HG03354 (cell line): ENCODE measurements around the gene ZNF729.
"Not testable (repeated sequence)": the region's sequence is repeated elsewhere in the genome, so short reads cannot be mapped to it uniquely, and the experiment has no call there.

Experiments used
- ATAC-seq: cut with Tn5 transposase; IDR thresholded peaks from one replicate; pipeline ENCODE4 v1.9.1; 2021; ENCODE audit warnings: mild to moderate bottlenecking; ENCODE audit not compliant: unreplicated experiment, poor library complexity, severe bottlenecking

ZNF729 gene

DNA sequence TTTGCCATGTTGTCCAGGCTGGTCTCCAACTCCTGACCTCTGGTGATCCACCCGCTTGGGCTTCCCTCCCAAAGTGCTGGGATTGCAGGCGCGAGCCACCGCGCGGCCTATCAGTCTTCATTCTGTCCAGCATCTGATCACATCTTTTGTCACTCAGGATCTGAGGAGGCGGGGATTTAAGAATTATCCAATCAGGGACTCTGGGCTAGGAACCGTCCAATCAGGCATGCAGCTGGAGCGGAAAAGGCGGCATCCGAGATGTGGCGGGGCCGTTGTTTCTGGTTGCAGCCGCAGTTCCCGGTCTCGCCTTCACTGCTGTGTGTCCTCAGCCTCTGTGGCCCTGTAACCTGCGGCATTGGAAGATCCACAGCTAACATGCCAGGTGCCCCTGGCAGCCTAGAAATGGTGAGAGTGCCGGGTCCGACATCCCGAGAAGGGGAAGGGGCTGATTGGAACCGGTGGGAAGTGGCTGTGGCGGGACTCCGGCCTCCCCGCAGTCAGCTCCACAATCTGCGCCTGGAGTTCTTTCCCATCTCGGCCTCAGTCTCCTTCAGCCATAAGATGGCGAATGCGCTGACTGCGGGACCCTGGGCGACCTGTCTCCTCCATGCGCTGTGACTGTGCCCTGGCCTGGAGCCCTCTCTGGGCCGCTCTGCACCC lies at the start of gene ZNF729:
ZNF729 (plus strand) TSS at position 291 of the 660 bp plus-strand sequence; CDS start at position 376, 85 bp downstream.
- ATAC-seq: no peak

DNA sequence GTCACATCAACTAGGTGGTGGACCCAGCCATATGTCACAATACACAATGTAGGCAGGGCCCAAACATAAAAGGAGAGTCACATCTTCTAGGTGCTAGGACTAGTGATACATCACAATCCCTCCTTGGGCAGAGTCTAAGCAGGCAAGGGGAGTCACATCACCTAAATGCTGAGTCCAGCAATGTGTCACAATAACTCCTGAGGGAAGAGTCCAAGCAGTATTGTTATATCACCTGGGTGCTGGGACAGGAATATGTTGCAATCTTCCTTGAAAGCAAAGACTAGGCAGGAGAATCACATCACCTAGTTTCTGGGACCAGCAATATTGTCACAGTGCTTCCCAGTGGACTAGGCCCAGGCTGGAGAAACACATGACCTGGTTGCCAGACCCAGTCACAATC lies 29.4 kb upstream of the ZNF729 start:
- no peak for ATAC-seq

DNA sequence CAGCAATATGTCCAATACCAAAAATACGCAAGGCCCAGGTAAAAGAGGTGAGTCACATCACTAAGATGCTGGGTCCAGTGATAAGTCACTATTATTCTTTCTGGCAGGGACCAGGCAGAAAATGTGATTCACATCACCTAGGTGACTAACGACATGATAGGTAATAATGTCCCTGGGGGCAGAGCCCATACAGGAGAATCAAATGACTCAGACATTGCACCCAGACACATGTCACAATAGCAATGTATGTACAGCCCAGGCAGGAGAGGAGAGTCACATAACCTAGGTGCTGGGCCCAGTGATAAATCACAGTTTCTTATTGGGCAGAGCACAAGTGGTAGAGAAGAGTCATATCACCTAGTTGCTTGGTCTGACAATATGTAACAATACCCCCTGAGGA lies 28.9 kb upstream of the ZNF729 start:
- no peak for ATAC-seq

DNA sequence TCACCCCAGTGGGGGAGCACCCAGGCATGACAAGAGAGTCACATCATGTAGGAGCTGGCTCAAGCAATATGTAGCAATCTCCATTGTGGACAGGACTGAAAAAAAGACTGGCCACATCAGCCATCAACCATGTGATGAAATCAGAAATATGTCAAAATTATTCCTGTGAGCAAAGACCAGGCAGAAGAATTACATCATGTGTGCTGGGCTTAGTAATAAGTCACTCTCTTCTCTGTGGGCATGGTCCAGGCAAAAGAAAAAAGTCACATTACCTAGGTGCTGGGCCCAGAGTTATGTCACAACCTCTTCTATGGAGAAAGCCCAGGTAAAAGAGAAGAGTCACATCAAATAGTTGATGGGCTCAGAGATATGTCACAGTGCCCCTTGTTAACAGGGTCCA lies 28.3 kb upstream of the ZNF729 start:
- no peak for ATAC-seq

DNA sequence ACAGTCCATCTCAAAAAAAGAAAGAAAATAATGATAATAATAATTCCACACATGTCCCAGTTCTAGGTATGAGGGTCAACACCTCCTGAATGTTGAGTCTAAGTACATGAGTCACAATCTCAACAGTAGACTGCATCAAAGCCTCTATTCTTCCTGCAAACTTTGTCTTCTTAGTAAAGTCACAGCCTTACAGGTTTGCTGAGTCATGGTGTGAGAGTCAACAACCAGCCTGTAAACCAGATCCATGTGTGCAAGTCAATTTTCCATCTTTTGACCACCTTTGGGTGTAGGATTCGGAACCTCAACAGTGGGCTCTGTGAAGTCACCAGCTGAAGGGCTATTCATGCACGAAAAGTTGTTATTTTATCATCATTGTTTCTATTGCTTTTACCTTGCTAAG lies 25.7 kb upstream of the ZNF729 start:
- ATAC-seq: no peak

DNA sequence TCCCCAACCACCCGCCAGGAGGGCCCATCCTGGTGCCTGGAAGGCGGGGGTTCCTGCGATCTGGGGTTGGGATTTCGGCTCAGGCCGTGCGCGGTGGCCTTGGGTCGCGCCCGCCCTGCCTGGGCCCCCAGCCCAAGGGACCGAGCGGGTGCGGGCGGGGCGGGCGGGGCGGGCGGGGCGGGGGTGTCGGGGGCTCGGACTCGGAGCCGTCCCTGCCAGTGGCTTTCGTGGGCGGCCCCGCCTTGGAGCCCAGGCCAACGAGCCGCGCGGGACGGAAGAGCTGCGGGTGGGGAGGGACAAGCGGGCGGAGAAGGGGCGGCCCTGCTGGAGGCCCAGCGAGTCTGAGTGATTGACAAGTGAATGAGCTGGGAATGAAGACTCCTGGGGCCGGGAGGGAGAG lies 24.6 kb upstream of the ZNF729 start:
- no peak for ATAC-seq

DNA sequence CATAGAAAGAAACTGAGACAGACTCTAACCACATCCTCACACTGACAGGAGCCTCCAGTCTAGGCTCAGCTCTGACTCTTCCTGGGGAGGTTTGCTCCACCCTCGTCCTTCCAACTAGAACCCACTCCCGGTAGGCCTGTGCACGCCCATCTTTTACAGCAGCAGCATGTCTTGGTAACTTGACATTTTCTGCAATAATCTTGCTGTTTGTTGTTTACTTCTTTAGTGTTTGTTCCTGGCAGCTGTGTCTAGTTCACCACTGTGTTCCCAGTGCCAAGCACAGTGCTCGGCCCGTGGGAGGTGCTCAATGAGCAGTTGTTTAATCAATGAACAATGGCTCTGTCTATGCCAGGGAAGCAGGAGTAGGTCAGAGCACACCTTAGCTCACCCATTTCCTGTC lies 23.1 kb upstream of the ZNF729 start:
- no peak for ATAC-seq

DNA sequence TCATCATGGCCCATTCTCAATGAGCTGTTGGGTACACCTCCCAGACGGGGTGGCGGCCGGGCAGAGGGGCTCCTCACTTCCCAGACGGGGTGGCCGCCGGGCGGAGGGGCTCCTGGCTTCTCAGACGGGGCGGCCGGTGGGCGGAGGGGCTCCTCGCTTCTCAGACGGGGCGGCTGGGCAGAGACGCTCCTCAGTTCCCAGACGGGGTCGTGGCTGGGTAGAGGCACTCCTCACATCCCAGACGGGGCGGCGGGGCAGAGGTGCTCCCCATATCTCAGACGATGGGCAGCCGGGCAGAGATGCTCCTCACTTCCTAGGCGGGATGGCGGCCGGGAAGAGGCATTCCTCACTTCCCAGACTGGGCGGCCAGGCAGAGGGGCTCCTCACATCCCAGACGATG lies 35.3 kb downstream of the ZNF729 start:
- not testable (repeated sequence) for ATAC-seq

DNA sequence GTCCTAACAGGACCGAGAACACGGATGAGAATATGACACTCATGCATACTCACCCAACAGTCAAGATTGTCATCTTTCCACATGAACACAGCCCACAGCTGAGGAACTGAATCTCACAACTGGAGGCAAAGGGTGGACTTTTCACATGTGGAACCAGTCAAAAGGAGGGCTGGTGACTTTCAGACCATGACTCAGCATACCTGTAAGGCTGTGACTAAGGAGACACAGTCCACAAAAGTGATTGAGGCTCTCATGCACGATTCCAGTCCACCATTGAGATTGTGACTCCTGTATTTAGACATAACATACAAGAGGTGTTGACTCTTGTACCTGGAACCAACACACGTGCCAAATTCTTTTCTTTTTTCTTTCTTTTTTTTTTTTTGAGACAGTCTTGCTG lies 40.0 kb downstream of the ZNF729 start:
- no peak for ATAC-seq

DNA sequence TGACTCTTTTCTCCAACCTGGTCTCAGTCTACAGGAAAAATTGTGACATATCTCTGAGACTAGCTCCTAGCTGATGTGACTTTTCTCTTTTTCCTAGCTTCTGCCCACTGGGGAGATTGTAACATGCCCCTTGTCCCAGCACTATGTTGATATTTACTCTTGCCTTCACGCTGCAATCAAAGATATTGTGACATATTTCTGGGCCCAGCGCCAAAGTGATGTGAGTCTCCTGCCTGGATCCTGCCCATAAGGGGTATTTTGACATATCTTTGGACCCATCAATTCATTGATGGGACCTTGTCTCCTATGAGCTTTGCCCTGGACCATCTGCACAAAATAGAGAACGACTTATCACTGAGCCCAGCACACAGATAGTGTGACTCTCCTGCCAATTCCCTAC lies 41.1 kb downstream of the ZNF729 start:
- ATAC-seq: no peak

DNA sequence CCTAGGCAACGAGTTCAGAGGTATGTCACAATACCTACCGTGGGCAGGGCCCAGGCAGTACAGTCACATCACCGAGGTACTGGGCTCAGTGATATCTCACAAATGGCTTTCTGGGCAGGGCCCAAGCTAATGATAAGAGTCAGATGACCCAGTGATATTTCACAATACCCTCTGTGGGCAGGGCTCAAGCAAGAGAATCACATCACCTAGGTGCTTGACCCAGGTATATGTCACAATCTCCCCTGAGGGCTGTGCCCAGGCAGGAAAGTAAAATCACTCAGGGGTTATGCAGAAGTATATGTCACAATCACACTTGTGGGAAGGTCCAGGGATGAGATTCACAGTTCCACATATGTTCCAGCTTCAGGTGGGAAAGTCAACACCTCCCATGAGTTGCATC lies 45.3 kb downstream of the ZNF729 start:
- ATAC-seq: no peak

DNA sequence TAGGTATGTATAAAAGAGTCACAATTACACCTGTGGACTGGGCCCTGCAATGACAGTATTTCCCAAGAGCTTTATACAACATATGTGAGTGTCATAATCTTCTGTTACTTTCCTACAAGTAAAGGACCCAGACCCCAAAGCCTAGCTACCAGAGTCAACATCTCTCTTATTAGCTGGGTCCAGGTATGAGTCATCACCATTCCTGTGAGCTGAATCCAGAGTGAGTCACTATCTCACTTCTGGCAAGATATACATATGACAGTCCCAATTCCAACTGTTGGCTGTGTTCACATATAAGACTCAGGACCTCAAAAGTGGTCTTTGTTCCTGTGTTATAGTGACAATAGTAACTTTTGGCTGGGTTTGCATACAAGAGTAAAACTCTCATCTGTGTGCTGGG lies 46.7 kb downstream of the ZNF729 start:
- no peak for ATAC-seq

DNA sequence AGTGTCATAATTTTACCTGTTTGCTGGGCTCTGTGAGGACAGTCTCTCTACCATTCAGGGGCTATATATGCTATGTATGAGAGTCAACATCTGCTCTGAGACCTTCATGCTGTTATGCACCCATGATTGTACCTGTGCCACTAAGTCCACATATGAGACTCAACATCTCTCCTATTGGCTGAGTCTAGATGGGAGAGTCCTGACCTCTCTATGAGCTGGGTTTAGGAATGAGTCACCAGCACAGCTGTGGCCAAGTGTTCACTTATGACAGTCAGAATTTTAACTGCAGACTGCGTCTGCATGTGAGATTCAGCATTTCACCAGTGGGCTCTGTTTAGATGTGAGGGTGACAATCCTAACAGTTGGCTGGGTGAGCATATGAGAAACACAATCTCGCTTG lies 49.5 kb downstream of the ZNF729 start:
- ATAC-seq: no peak

DNA sequence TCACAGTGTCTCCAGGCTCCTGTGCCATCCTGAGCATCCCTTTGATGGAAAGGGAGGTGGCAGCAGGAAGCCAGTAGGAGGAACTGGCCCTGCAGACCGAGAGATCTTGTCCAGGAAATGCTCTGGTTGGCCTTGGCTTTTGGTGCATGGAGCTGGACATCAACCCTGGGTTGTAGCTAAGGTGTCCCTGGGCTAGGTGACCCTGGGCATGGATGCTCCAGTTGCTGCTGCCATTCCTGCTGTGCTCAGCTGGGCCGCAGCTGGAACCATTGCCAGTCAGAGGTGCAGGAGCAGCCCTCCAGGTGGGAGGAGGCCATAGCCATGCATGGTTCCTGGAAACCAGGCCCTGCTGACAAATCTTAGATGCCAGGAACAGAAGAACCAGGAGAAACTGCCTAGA lies 68.4 kb downstream of the ZNF729 start:
- ATAC-seq: no peak
